GM19035 (cell line): ENCODE results near the gene TSTD1.
A peak's percentile ranks its signal among the peaks of the same experiment; 100 is the strongest.
"Not testable (repeated sequence)": the region's sequence is repeated elsewhere in the genome, so short reads cannot be mapped to it uniquely, and the experiment has no call there.

Experiments used
- ATAC-seq: cut with Tn5 transposase; IDR thresholded peaks from one replicate; pipeline ENCODE4 v1.9.1; 2021; ENCODE audit not compliant: unreplicated experiment

The TSTD1 gene

GRCh38 chr1:161069241-161069640 is 30.5 kb upstream of the TSTD1 start:
- no peak for ATAC-seq

GRCh38 chr1:161068306-161069234 is 29.8 kb upstream of the TSTD1 start:
- peak; percentile 52 for ATAC-seq

- ATAC-seq, result no peak
Measured at GRCh38 chr1:161066694-161067093, 27.9 kb upstream of the TSTD1 start.

GRCh38 chr1:161065681-161066080 is 26.9 kb upstream of the TSTD1 start:
- ATAC-seq, result not testable (repeated sequence)

DNA sequence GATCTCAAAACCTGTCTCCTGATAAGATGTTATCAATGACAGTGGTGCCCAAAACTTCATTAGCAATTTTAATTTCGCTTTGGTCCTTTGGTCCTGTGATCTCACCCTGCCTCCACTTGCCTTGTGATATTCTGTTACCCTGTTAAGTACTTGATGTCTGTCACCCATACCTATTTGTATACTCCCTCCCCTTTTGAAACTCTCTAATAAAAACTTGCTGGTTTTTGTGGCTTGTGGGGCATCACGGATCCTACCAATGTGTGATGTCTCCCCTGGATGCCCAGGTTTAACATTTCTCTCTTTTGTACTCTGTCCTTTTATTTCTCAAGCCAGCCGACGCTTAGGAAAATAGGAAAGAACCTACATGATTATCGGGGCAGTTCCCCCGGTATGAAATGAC is 25.2 kb upstream of the TSTD1 start:
- ATAC-seq, result not testable (repeated sequence)

DNA sequence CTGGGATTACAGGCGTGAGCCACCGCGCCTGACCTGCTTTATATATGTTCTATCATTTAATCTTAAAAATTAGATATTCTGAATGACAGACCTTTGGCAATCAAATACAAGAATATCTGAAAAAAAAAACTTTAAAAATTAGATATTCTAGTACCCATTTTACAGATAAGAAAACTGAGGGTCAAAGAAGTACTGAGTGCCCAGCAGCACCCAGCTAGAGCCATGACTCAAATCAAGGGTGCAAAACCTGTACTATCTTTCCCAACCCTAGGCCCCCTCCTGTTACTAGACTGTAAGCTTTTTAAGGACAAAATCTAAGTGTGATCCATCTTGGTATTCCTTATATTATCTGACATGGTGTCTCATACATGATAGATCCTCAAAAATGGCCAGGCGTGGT is 22.7 kb upstream of the TSTD1 start:
- no peak for ATAC-seq

GRCh38 chr1:161059293-161059692 is 20.5 kb upstream of the TSTD1 start:
- no peak for ATAC-seq

GRCh38 chr1:161054805-161055204 is 16.0 kb upstream of the TSTD1 start:
- no peak for ATAC-seq

DNA sequence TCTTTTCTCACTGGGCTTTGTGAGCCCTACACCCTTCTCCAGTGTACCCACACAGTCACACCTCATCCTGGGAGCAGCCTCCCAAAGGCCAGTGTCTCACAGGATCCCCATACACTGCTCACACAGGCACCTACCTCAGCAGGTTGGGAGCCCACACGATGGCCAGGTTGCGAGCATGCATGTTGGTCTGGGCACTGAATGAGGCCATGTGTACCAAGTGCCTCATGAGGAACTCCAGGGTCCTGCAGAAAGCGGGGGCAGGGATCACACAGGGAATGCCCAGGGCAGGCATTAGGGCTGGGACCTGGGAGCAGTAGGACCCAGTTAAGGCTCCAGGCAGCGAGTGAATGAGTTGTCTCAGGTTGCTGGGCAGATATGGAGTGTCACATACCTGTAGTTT is 15.5 kb upstream of the TSTD1 start:
- no peak for ATAC-seq

- no peak for ATAC-seq
Measured at GRCh38 chr1:161052899-161053298, 14.1 kb upstream of the TSTD1 start.

DNA sequence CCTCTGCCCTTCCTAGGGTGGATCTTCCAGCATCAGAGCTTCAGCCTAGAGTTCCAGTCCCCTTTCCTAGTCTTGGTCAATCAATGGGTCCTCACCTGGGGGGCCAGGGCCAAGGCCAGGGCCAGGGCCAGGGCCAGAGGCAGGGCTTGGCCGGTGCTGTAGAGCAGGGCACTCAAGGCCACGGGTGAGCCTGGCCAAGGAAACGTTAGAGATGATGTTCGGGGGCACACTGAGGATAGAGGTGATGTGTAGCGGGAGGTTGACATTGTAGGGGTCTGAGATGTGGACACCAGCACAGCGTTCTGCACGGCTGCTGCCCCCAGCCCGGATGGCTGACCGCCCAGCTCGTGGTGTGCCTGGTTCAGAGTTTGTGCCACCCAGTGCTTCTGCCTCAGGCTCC is 12.5 kb upstream of the TSTD1 start:
- ATAC-seq, result no peak

- no peak for ATAC-seq
Measured at GRCh38 chr1:161048949-161049722, 10.4 kb upstream of the TSTD1 start.

DNA sequence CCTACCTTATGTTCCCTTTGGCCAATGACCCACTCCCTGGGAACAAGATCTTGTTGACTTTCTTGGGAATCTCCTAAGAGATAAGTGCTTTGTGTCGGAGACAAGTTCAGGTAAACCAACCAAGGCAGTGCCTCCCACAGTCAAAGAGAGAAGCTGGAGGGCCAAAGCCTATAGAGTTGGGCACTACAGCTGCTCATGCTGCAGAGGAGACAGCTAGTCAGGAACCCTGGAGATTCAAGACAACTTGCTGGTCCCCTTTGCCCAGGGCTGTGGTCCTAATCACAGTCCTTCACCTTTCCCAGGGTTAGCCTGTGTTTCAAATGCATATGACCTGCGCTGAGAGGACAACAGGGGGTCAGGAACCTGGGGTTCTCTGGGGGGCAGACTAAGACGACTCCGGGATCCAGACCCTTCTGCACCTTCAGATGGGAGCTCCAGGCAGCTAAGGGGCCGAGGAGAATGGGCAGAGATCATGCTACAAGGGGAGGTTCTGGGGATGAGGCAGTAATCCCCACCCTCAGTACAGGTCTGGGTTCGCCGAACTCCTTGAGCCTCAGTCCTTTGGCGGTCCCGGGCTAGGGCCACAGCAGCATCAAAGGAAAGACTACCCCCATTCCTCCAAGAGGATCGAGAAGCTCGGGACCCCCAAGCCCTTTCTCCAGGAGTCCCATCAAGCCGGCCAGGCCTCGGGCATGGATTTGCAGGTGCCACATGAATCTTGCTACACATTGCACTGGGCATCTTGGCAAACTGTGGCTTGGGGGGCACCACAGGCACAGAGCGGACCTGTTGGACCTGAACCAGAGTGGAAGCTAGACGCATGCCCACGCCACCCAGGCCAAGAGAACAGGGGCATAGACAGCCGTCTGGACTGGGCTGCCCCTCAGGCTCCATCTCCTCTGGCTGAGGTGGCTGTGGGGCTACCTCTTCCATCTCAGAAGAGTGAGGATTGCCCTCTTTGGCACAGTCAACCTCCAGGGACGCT is 9.0 kb upstream of the TSTD1 start:
- ATAC-seq, result no peak

DNA sequence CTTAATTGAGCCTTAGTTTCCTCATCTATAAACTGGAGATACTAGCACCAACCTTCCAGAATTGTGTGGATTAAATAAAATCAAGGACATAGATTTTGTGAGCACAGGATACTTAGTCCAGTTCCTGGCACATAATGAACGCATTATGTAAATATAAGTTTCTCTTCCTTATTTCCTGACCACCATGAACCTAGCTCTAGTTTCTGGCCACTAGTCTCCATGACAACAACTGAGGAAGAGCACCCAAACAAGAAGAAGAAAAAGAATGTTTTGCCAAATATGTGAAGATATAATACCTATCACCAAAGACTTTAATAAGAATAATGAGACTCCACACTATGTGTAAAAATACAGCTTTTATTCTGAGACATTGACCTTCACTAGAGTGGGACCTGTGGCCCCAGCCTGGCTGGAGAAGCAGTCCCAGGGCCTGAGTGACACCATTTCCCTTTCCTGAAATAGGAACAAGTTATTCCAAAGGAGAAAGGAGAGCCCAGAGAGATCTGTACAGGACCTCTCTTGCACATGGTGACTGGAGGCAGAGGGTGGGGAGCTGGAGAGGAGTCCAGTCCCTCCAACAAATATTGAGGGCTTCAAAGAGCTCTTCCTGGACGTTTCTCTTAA is 8.0 kb upstream of the TSTD1 start:
- ATAC-seq, result peak; percentile 42

GRCh38 chr1:161045736-161046604 is 7.2 kb upstream of the TSTD1 start, which contains the start of gene USF1:
Gene USF1, minus strand, starts transcription at chr1:161045977. Its CDS starts 2,702 bp downstream, at chr1:161043275.
- ATAC-seq, result peak; percentile 69

DNA sequence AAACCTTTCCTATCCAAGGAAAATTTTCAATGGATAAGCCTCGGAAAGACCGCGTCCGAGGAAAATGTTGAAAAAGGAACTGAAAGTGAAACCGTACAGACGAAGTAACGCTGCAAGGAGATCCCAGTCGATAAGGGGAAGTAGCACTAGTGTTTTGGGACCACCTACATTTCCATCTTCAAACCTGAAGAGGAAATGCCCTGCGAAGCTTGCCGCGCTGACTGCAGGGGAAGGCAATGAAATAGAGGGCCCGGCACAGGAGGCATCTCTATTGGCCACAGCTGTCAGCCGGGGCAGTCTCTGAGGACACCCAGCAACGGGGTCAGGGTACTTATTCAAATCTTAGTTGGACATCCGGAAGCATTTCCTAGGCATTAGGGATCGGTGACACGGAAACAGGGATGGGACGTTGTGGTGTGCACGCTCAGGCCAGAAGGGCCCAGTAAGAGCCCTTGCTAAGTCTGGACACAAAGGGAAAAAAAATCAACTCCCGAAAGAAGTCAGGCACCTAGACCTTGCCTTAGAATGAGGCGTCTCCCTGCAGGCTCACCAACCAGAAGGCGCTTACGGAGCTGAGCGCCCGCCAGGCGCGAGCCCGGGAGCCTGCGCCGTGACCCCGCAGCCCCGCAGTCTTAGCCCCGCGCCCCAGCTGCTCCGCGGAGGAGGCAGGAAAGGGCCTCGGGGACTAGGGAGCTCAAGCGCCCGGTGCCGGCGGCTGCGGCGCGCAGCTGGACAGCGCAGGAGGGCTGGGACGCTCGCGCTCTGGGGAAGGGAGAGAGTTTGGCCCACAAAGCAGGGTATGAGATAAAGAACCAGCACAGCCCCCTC is 6.4 kb upstream of the TSTD1 start:
- peak; percentile 38 for ATAC-seq

GRCh38 chr1:161044535-161044907 is 5.8 kb upstream of the TSTD1 start:
- ATAC-seq, result no peak

GRCh38 chr1:161039546-161039945 is 782 bp upstream of the TSTD1 start:
- ATAC-seq, result no peak

- ATAC-seq, result no peak
Measured at GRCh38 chr1:161039154-161039545, 386 bp upstream of the TSTD1 start.
